Subcutaneous adipose tissue (tissue), 4 donors: Measurements from ENCODE around the gene PNMA6F. TPM values are rescaled to one million over a fixed set of nuclear protein-coding genes. Genes with fewer than 3 reads are reported as not detected.

Experiments used
- CTCF ChIP-seq: fragments of 450-650 bp; IDR thresholded peaks from one replicate; pipeline ENCODE4 v1.5.1; 2016; ENCODE audit warnings: low read depth, mild to moderate bottlenecking, control low read depth, antibody characterized with exemption, moderate library complexity
- total RNA-seq, 4 donors: library from RNA; depleted of rRNA; stranded (reverse); fragments of >200 nt; gene quantifications; one replicate each; pipeline ENCODE4 v1.1.0, GENCODE V29; 2016

Gene PNMA6F
- total RNA-seq, 4 donors from 2014 or later: not detected

GRCh38 chrX:153336121-153336894 lies 14.7 kb upstream of the PNMA6F start:
- TF ChIP-seq CTCF: no peak

- no peak for TF ChIP-seq CTCF
These were observed 13.2 kb upstream of the PNMA6F start for GRCh38 chrX:153334654-153335295.

- TF ChIP-seq CTCF: no peak
These were observed 12.5 kb upstream of the PNMA6F start, which contains the start of gene ZNF275 for GRCh38 chrX:153333821-153334653. ZNF275 (plus strand) TSS chrX:153334153; CDS start chrX:153336680, 2,527 bp downstream.

- TF ChIP-seq CTCF: no peak
These were observed 11.7 kb upstream of the PNMA6F start for GRCh38 chrX:153333266-153333665.

GRCh38 chrX:153327561-153327960 lies 6.0 kb upstream of the PNMA6F start:
- no peak for TF ChIP-seq CTCF

- TF ChIP-seq CTCF: no peak
These were observed 897 bp downstream of the PNMA6F start for GRCh38 chrX:153320555-153321184.
